Left kidney (tissue), 2 donors: ENCODE data around the gene LRIG3. TPM values are rescaled to one million over a fixed set of nuclear protein-coding genes. Genes with fewer than 3 reads are reported as not detected.
"Not testable (repeated sequence)": the region's sequence is repeated elsewhere in the genome, so short reads cannot be mapped to it uniquely, and the experiment has no call there.

Experiments
- DNase-seq: peaks from one replicate; pipeline ENCODE4 v3.0.0-alpha.2; 2013
- polyA plus RNA-seq: library from polyadenylated mRNA; unstranded; fragments of 120-200 nt; gene quantifications from one replicate; pipeline ENCODE4 v1.2.1, GENCODE V29; 2013; ENCODE audit not compliant: insufficient read length

The LRIG3 gene
- polyA plus RNA-seq, 1 donor: 43.7 TPM

- DNase-seq: no peak
Observed at GRCh38 chr12:58860056-58860787, 60.1 kb downstream of the LRIG3 start.

DNA sequence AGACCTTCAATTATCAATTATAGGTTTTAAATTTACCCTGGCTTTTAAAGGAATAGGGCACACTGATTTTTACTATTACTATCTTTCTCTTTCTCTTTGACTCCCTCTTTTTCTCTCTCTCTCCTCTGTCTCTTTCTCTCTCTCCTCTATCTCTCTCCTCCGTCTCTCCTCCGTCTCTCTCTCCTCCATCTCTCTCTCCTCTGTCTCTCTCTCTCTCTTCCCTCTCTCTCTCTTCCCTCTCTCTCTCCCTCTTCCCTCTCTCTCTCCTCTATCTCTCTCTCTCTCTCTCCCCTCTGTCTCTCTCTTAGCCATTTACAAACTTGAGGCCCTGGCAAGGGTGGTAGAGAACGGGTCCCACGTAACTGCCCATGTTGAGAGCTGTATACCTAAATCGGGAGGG is 62.3 kb downstream of the LRIG3 start:
- no peak for DNase-seq

DNA sequence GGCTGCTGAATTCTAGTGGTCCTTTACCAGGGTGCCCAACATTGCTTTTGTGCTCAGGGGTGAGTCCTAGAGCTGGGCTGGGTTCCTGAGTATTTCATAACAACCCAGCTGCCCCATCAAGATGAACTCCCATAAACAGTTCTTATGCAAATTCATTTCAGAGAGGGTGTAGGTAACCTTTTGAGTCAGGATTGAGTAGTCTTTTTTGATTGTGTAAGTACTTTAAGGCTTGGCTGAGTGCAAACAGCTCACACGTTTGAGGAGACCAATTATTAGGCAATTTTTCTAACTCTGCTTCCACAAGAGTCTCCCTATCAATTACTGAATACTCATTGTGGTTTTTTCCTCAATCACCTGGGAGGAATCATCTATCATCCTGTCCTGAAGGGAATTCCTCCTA is 63.1 kb downstream of the LRIG3 start:
- not testable (repeated sequence) for DNase-seq

DNA sequence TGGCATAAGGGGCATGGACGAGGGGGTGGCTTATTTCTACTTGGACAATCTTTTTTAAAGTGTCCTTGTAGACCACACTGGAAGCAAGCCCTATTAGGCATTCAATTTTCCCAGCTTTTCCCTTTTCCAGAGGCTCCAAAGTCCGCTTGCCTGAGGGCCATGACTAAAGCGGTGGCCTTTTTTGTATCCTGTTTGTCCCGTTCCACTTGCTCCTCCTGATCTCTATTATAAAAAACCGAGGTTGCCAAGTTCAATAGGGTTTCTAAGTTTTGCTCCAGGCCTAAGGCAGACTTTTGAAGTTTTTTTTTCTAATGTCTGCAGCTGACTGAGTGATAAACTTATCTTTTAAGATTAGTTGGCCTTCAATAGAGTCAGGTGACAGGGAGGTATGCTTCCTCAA is 64.7 kb downstream of the LRIG3 start:
- not testable (repeated sequence) for DNase-seq

DNA sequence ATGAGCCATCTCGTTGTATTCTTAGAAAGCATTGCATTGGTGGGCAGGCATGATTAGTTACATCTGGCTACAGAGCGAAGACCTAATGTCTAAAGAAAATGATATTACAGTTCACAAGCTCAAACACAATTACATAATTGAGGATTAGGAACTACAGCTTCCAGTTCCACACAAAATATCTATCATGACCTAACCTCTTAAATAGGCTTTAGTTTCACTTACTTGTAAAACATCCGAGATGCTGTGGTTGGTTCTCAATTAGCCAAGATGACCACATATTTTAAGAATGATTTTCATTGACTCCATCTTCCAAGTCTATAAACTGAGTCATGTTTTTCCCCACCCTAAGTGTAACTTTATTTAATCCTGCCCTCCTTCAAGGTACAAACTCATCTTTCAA is 69.5 kb downstream of the LRIG3 start:
- DNase-seq: no peak

- no peak for DNase-seq
Observed at GRCh38 chr12:58847901-58848600, 72.3 kb downstream of the LRIG3 start.

DNA sequence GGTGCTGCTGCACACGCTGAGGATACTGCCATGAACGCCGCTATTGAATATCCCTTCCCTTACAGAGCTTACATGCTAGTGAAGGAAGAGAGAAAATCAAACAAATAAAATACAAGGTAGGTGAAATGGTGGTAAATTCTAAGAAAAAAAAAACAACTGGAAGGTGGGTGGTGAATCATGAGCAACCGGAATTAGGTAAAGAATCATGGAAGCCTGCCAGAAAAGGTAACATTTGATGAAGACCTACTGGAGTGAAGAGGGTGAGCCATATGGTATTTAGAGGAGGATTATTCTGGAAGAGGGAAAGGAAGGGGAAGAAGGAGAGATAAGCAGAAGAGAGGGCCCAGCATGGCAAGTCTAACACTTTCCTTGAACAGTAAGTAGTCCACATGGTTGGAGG is 76.1 kb downstream of the LRIG3 start:
- DNase-seq: no peak

DNA sequence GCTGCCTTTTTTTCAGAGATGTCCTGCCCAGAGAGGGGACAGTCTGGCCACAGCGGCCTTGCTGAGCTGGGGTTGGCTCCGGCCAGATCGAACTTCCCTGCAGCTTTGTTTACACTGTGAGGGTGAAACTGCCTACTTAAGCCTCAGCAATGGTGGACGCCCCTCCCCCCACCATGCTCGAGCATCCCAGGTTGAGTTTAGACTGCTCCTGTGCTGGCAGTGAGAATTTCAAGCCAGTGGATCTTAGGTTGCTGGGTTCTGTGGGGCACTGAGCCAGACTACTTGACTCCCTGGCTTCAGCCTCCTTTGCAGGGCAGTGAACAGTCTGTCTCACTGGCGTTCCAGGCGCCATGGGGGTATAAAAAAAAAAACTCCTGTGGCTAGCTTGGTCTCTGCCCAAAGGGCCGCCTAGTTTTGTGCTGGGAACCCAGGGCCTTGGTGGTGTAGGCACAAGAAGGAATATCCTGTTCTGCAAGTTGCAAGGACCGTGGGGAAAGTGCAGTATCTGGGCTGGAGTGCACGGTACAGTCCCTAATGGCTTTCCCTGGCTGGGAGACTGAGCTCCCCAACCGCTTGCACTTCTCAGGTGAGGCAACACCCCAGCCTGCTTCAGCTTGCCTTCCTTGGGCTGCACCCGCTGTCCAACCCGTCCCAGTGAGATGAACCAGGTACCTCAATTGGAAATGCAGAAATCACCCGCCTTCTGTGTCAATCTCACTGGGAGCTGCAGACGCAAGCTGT is 79.1 kb downstream of the LRIG3 start:
- DNase-seq: no peak

- no peak for DNase-seq
Observed at GRCh38 chr12:58833853-58834252, 86.5 kb downstream of the LRIG3 start.

GRCh38 chr12:58832920-58833319 is 87.4 kb downstream of the LRIG3 start:
- DNase-seq: no peak
